HG03175 (cell line): Measurements from ENCODE around the gene HMGCR.

Experiments used
- ATAC-seq: cut with Tn5 transposase; IDR thresholded peaks from one replicate; pipeline ENCODE4 v1.9.1; 2021; ENCODE audit warnings: mild to moderate bottlenecking, moderate library complexity; ENCODE audit not compliant: unreplicated experiment

Gene HMGCR

GRCh38 chr5:75380099-75380498, 43.1 kb downstream of the HMGCR start:
- ATAC-seq, result no peak

- no peak for ATAC-seq
Measured at GRCh38 chr5:75381456-75381855, 44.4 kb downstream of the HMGCR start.

- ATAC-seq, result no peak
Measured at GRCh38 chr5:75384218-75384617, 47.2 kb downstream of the HMGCR start.

- ATAC-seq, result no peak
Measured at GRCh38 chr5:75387806-75388205, 50.8 kb downstream of the HMGCR start.

GRCh38 chr5:75389430-75389829, 52.4 kb downstream of the HMGCR start:
- no peak for ATAC-seq

DNA sequence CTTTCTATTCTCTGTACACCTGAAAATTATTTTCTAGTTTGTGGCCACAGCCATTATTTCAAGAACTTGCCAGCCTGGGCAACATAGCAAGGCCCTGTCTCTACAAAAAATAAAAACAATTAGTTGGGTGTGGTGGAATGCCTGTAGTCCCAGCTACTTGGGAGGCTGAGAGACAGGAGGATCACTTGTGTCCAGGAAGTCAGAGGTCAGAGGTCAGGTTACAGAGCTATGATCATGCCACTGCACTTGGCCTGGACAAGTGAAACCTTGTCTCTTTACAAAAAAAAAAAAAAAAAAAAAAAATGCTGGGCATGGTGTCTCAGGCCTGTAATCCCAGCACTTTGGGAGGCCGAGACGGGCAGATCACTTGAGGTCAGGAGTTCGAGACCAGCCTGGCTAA, 58.3 kb downstream of the HMGCR start:
- ATAC-seq, result no peak

- ATAC-seq, result no peak
Measured at GRCh38 chr5:75405296-75405695, 68.3 kb downstream of the HMGCR start.
